Colonic mucosa (tissue), 4 donors: ENCODE measurements around the gene OGFOD1. TPM values are rescaled to one million over a fixed set of nuclear protein-coding genes. Genes with fewer than 3 reads are reported as not detected.

ENCODE experiments used
- DNase-seq: peaks from one replicate; pipeline ENCODE4 v3.0.0-alpha.2; 2020
- H3K27ac ChIP-seq: fragments of 200-600 bp; one replicate; pipeline ENCODE4 v1.8.0; 2021
- H3K27me3 ChIP-seq: fragments of 200-600 bp; one replicate; pipeline ENCODE4 v1.8.0; 2021
- H3K36me3 ChIP-seq: fragments of 200-600 bp; one replicate; pipeline ENCODE4 v1.8.0; 2021
- H3K4me1 ChIP-seq: fragments of 200-600 bp; one replicate; pipeline ENCODE4 v1.8.0; 2021; ENCODE audit warnings: mild to moderate bottlenecking
- H3K4me3 ChIP-seq: fragments of 200-600 bp; one replicate; pipeline ENCODE4 v1.8.0; 2021
- H3K9ac ChIP-seq, 2 donors: one replicate each; pipeline ENCODE4 v1.7.0; 2013; ENCODE audit warnings: control low read depth in 2 of 2, low read depth in 2 of 2, low read length in 2 of 2
- H3K9me3 ChIP-seq: fragments of 200-600 bp; one replicate; pipeline ENCODE4 v1.8.0; 2021
- CTCF ChIP-seq: fragments of 200-600 bp; IDR thresholded peaks from one replicate; pipeline ENCODE4 v1.8.0; 2022; ENCODE audit warnings: antibody characterized with exemption, mild to moderate bottlenecking
- intact Hi-C: fragments of 100-400 bp; cut with DNase I; formaldehyde crosslinking; loops from one replicate; pipeline ENCODE4 v1.14.1; 2022
- total RNA-seq, 2 donors: library from RNA; stranded (reverse); fragmentation: NEBNext Ultra II Directional in 1 of 2; extraction: Animal tissue kit (Norgen Biotek cat#: 25700) in 1 of 2; gene quantifications; one replicate each; pipeline ENCODE4 v1.2.1, GENCODE V29; 2021
- donor health status: healthy.
- donor health status: DM: no; HTN: no; CAD: no.
- donor health status: DM: no; HTN: no; CAD: no.

Gene OGFOD1
- total RNA-seq, 2 donors from 2014 or later, result 20.3 to 33.0 TPM

- no peak overlapping the region for H3K9ac ChIP-seq
- H3K36me3 ChIP-seq, result peaks cover 6% of the 10 kb centered on the region
- H3K4me1 ChIP-seq, result no peaks in the 10 kb centered on the region
- no peaks in the 10 kb centered on the region for H3K9me3 ChIP-seq
- no peaks in the 10 kb centered on the region for H3K27me3 ChIP-seq
- H3K27ac ChIP-seq, result no peak overlapping the region
- no peak for DNase-seq
- no peak for TF ChIP-seq CTCF
- no peak overlapping the region for H3K4me3 ChIP-seq
- intact Hi-C loops, result no loop called here
These were observed 10.9 kb downstream of the OGFOD1 start for GRCh38 chr16:56462064-56462796.

GRCh38 chr16:56463153-56463552, 11.8 kb downstream of the OGFOD1 start:
- no peak overlapping the region for H3K4me3 ChIP-seq
- intact Hi-C loops, result no loop called here
- peaks cover 13% of the 10 kb centered on the region for H3K36me3 ChIP-seq
- TF ChIP-seq CTCF, result no peak
- H3K9me3 ChIP-seq, result no peaks in the 10 kb centered on the region
- no peak overlapping the region for H3K9ac ChIP-seq
- H3K27ac ChIP-seq, result no peak overlapping the region
- no peak for DNase-seq
- no peaks in the 10 kb centered on the region for H3K4me1 ChIP-seq
- H3K27me3 ChIP-seq, result no peaks in the 10 kb centered on the region

- no peak for TF ChIP-seq CTCF
- H3K27me3 ChIP-seq, result no peaks in the 10 kb centered on the region
- no peaks in the 10 kb centered on the region for H3K4me1 ChIP-seq
- H3K9me3 ChIP-seq, result no peaks in the 10 kb centered on the region
- no peak for DNase-seq
- no peak overlapping the region for H3K27ac ChIP-seq
- no peak overlapping the region for H3K9ac ChIP-seq
- H3K4me3 ChIP-seq, result no peak overlapping the region
- H3K36me3 ChIP-seq, result peaks cover 19% of the 10 kb centered on the region
- intact Hi-C loops, result no loop called here
These were observed 15.0 kb downstream of the OGFOD1 start for GRCh38 chr16:56466344-56466743.

GRCh38 chr16:56468800-56469199, 17.4 kb downstream of the OGFOD1 start:
- no peak for DNase-seq
- Histone ChIP-seq H3K9ac (no peak overlapping the region), H3K27me3 (no peaks in the 10 kb centered on the region), H3K27ac (no peak overlapping the region), H3K4me1 (no peaks in the 10 kb centered on the region), H3K36me3 (peaks cover 13% of the 10 kb centered on the region), H3K9me3 (no peaks in the 10 kb centered on the region), H3K4me3 (no peak overlapping the region)
- intact Hi-C loops, result no loop called here
- no peak for TF ChIP-seq CTCF

- Histone ChIP-seq H3K9me3 (no peaks in the 10 kb centered on the region), H3K9ac (no peak overlapping the region), H3K27me3 (no peaks in the 10 kb centered on the region), H3K36me3 (peaks cover 13% of the 10 kb centered on the region), H3K27ac (no peak overlapping the region), H3K4me3 (no peak overlapping the region), H3K4me1 (no peaks in the 10 kb centered on the region)
- no peak for DNase-seq
- intact Hi-C loops, result no loop called here
- TF ChIP-seq CTCF, result no peak
These were observed 18.4 kb downstream of the OGFOD1 start for GRCh38 chr16:56469748-56470147.
